Renal pelvis (tissue), 4 donors: ENCODE measurements around the gene MAP7D1. TPM values are rescaled to one million over a fixed set of nuclear protein-coding genes. Genes with fewer than 3 reads are reported as not detected.
"Not testable (repeated sequence)": the region's sequence is repeated elsewhere in the genome, so short reads cannot be mapped to it uniquely, and the experiment has no call there.

ENCODE experiments used
- DNase-seq: peaks from one replicate; pipeline ENCODE4 v3.0.0-alpha.2; 2013
- polyA plus RNA-seq, 3 donors: library from polyadenylated mRNA; unstranded; fragments of 120-200 nt; gene quantifications; one replicate each; pipeline ENCODE4 v1.2.1, GENCODE V29; 2013; ENCODE audit not compliant: insufficient read length in 3 of 3

MAP7D1 gene
- polyA plus RNA-seq, 3 donors, result 55.1 to 72.4 (median 67.5) TPM

DNA sequence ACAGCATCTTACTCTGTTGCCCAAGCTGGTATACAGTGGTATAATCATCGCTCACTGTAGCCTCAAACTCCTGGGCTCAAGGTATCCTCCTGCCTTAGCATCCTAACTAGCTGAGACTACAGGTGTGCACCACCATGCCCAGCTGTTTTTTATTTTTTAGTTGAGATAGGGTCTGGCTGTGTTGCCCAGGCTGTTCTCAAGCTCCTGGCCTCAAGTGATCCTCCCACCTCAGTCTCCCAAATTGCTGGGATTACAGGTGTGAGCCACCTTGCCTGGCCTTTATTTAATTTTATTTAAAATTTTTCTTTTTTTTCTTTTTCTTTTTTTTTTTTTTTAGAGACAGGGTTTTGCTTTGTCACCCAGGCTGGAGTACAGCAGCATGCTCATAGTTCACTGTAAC is 9.2 kb downstream of the MAP7D1 start:
- no peak for DNase-seq

GRCh38 chr1:36166136-36166535 is 10.2 kb downstream of the MAP7D1 start:
- DNase-seq, result no peak

DNA sequence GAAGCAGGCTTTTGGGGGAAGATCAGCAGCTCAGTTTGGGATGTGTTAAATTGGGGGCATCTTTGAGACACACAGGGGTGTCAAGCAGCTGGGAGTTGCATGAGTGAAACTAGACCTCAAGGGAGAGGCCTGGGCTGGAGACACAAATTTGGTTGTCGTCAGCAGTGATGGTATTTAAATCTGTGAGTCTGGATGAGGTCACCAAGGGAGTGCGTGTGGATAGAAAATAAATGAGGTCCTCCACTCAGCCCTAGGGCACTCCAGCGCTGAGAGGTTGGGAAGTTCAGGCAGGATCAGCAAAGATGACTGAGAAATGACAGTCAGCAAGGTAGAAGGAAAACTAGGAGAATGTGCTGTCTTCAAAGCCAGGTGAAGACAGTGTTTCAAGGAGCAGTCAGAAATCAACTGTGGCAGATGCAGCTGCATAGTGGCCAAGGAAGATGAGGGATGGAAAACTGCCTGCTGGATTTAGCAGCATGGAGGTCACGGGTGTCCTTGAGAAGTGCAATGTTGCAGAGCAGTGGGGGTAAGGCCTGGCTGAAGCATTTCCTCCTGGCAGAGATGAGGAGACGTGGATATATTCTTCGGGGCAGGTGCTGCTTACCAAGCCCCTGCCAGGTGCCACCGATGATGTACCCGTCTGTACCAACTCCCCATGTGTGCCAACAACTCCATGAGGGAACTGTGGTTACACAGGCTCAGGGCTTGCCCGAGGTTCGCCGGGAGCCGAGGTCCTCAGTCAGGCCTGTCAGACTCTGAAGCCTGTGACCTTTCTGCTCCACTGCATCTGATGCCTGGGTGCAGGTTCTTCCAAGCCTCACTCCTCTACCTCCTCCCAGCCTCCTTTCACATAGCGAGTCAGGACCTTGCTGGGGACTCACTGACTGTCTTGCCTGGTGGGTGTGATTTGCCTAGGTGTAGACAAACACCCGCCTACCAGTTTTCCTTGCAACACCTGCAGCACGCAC is 11.3 kb downstream of the MAP7D1 start:
- no peak for DNase-seq

GRCh38 chr1:36168514-36168913 is 12.6 kb downstream of the MAP7D1 start:
- no peak for DNase-seq

GRCh38 chr1:36170643-36171412 is 14.9 kb downstream of the MAP7D1 start:
- no peak for DNase-seq

GRCh38 chr1:36172017-36172747 is 16.2 kb downstream of the MAP7D1 start:
- no peak for DNase-seq

GRCh38 chr1:36172983-36173382 is 17.0 kb downstream of the MAP7D1 start:
- DNase-seq, result no peak

GRCh38 chr1:36174713-36175112 is 18.8 kb downstream of the MAP7D1 start:
- no peak for DNase-seq

- peak; percentile 60 for DNase-seq
These were observed 19.5 kb downstream of the MAP7D1 start for GRCh38 chr1:36175137-36176095.

GRCh38 chr1:36176106-36176949 is 20.4 kb downstream of the MAP7D1 start:
- no peak for DNase-seq

- no peak for DNase-seq
These were observed 21.9 kb downstream of the MAP7D1 start for GRCh38 chr1:36177589-36178431.

DNA sequence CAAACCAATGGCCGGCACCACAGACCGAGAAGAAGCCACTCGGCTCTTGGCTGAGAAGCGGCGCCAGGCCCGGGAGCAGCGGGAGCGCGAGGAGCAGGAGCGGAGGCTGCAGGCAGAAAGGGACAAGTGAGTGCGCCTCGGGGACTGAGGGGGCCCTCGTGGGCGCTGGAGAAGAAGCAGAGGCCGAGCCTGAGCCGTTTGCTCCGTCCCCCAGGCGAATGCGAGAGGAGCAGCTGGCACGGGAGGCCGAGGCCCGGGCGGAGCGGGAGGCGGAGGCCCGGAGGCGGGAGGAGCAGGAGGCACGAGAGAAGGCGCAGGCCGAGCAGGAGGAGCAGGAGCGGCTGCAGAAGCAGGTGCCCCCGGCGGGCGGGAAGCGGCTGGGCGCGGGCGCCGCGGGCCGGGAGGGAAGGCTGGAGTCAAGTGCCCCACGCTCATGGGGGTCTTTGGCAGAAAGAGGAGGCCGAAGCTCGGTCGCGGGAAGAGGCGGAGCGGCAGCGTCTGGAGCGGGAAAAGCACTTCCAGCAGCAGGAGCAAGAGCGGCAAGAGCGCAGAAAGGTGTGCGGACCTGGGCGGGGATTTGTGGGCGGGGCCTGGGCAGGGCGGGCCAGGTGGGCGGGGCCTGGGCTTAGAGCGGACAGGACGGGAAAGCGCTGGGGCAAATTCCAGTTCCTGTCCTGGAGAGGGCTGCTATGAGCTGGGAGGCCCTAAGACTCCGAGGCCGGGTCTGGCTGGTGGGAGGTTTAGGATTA is 22.7 kb downstream of the MAP7D1 start:
- no peak for DNase-seq

GRCh38 chr1:36179220-36179600 is 23.2 kb downstream of the MAP7D1 start:
- DNase-seq, result no peak

GRCh38 chr1:36182734-36183133 is 26.8 kb downstream of the MAP7D1 start:
- no peak for DNase-seq

DNA sequence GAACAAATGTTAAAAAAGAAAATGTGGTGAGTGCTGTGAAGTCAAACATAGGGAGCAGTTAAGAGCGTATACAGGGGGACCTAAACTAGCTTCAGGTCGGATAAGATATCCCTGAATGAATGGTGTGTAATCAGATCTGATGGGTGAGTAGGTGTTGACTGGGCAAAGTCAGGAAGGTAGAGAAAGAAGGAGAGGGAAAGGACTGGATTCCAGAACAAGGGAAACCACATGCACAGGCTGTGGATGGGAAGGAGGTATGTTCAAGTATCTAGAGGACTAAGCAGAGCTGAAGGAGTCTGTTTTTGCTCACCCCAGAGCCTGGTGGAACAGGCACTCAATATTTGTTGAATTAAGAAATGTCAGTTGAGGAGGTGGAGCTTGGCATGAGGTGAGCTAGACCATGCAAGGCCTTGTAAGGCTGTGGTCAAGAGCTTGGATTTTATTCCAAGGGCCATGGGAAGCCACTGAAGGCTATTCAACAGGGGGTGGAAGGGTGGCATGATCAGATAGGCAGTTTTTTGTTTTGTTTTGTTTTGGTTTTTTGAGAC is 27.4 kb downstream of the MAP7D1 start:
- no peak for DNase-seq

- DNase-seq, result peak; percentile 77
These were observed 32.0 kb downstream of the MAP7D1 start for GRCh38 chr1:36187800-36188593.

DNA sequence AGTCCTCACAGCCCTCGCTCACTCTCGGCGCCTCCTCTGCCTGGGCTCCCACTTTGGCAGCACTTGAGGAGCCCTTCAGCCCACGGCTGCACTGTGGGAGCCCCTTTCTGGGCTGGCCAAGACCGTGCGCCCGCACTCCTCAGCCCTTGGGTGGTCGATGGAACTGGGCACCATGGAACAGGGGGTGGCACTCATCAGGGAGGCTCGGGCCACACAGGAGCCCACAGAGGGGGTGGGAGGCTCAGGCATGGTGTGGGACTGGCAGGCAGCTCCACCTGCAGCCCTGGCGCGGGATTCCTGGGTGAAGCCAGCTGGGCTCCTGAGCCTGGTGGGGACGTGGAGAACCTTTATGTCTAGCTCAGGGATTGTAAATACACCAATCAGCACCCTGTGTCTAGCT is 40.8 kb downstream of the MAP7D1 start:
- not testable (repeated sequence) for DNase-seq
